Fibroblast of pulmonary artery (primary cell): ENCODE measurements around the gene AKNA.
A peak's percentile ranks its signal among the peaks of the same experiment; 100 is the strongest.

Source experiments
- DNase-seq: peaks from one replicate; pipeline ENCODE4 v3.0.0-alpha.2; 2010; ENCODE audit warnings: low read depth
- H3K4me3 ChIP-seq: replicated peaks from 2 replicates; pipeline ENCODE4 v1.5.1; 2011; ENCODE audit warnings: low read depth, mild to moderate bottlenecking, control low read depth, low read length, moderate library complexity
- CTCF ChIP-seq: IDR thresholded peaks from 2 replicates; pipeline ENCODE4 v1.5.1; 2011; ENCODE audit warnings: mild to moderate bottlenecking, control low read depth, low read length, inconsistent platforms; ENCODE audit errors: missing control alignments

AKNA gene

DNA sequence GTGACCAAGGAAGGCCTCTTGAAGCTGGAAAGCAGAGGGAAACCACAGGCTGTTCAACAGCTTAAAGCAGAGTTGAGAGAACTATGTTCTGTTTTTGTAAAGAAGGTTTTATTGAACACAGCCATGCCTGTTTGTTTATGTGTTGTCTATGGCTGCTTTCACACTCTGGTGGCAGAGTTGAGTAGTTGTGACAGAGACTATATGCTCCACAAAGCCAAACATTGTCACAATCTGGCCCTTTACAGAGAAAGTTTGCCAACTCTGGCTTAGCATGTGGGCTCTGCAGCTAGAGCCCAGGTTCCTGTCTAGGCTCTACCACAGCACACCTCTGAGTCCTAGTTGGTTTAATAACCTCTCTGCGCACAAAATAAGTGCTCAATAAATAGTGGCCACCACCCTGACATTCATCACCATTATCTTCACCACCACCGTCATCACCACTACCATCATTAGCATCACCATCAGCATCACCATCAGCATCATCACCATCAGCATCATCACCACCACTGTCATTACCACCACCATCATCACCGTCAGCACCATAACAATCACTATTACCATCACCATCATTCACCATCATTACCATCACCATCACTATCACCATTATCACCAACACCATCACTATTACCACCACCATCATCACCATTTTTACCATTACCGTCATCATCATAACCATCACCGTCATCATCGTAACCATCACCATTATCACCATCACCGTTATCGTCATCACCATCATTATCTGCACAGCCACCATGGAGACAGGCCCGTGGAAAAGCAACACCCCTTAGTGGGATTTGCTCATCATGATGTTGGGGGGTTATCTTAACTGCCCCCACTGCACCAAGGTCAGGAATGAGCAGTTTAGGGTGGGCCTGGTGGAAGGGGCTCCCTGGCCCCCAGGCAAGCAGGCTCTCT, 18.3 kb downstream of the AKNA start:
- TF ChIP-seq CTCF = no peak
- no peak for DNase-seq
- H3K4me3 ChIP-seq = no peak overlapping the region

DNA sequence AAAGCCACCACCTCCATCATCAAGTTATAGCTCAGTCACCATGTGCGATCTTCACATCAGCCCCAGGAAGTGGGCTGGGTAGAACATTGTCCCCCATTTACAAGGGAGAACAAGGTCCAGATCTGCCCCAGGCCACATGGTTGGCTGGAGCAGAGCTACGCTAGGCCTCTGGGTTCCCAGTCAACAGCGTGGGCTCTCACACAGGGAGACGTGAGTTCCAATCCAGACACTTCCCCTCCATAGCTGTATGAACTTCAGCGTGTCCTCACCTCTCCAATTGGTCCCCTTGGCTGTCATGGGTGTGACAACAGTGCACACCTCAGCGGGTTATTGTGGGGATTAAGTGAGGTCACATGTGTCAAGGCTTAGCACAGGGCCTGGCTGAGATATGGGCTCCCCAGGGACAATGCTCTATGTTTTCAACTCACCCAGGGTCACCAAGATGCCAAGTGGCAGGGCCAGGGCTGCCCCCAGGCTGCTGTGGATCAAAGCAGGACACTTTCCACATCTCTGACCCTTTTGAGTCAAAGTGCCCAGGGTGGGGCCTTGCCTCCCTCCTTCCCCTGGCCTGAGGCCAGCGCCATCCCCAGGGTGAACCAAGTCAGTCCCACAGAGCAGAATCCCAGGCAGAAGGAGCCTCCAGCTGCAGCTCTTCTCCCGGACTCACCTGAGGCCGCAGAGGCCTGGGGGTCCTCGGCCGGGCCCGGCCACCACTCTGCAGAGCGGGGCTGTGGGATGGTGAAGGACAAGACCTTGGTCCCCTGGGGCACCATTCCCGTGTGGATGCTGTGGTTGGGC, 19.8 kb downstream of the AKNA start:
- DNase-seq = no peak
- H3K4me3 ChIP-seq = no peak overlapping the region
- TF ChIP-seq CTCF = no peak

DNA sequence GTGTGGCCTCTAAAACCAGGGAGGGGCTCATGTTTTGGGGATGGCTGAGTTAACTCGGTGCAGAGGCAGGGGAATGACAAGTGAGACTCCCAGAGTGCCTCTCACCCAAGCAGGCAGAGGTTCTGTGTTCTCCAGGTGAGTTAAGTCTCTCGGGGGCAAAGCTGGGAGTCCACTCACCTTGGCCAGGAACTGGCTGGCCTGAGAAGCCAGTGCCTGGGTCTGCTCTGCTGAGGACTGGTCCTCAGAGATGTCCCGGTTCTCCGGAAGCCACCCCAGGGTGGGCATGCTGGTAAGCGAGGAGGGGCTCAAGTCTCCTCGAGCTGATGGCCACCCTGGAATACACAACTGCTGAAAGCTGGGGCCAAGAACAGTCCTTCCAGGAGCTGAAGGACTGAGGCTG, 20.4 kb downstream of the AKNA start:
- TF ChIP-seq CTCF = no peak
- no peak for DNase-seq
- no peak overlapping the region for H3K4me3 ChIP-seq

DNA sequence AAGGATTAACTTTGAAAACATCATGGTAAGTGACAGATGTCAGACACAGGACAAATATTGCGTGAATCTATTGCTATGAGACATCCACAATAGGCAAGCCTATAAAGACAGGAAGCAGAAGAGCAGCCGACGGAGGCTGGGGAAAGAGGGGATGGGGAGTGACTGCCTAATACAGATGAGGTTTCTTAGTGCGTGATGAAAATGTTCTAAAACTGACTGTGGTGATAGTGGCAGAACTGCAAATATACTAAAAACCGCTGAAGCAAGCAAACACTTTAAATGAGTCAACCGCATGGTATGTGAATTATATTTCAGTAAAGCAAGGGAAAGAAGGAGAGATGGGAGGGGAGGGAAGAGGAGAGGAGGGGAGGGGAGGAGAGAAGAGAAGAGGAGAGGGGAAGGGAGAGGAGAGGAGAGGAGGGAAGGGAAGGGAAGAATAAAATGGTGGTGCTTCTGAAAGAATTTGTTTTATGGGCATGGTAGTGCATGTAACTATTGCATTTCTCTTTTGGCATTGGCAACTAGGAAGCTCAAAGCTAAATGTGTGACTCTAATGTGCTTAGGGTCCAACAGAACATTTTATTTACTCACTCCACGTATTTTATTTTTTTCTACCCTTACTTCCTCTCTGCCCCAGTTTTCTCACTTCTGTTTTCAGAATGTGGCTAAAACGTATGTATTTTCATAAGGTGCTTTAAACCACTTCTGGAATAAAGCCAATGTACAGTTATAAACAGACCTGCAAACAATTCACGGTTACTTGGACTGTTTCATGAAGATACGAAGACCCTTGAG, 21.3 kb downstream of the AKNA start:
- no peak overlapping the region for H3K4me3 ChIP-seq
- DNase-seq = peak; percentile 88
- no peak for TF ChIP-seq CTCF

DNA sequence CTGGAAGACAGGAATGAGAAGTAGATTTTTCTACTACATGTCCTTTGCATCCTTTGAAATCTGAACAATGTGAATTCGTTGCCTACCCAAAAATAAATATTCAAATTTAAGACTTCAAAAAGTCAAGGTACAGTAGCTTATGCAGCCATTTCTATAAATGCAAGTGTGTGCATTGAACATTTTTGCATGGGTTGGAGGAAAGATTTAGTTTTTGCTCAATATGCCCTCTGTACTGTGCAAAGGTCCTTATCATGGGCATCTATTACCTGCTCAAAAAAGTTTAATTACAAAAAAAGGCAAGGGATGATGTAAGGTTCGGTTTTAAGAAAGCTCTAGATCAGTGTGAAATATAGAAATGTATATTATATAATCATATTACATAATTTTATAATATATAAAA, 22.6 kb downstream of the AKNA start:
- no peak for TF ChIP-seq CTCF
- H3K4me3 ChIP-seq = no peak overlapping the region
- DNase-seq = no peak

GRCh38 chr9:114364134-114365041, 23.4 kb downstream of the AKNA start:
- no peak for TF ChIP-seq CTCF

More at GRCh38 chr9:114364134-114365041, 23.4 kb downstream of the AKNA start:
- H3K4me3 ChIP-seq = no peak overlapping the region
- DNase-seq = peak; percentile 87
